HUES6 (cell line): Measurements from ENCODE around the gene CEP55.

Experiments used
- H3K27ac ChIP-seq: 2 replicates; pipeline ENCODE4 v1.7.0; 2013; ENCODE audit warnings: low read depth, mild to moderate bottlenecking, low read length, inconsistent platforms
- H3K27me3 ChIP-seq: 2 replicates; pipeline ENCODE4 v1.6.1; 2013; ENCODE audit warnings: low read length; ENCODE audit not compliant: control insufficient read depth, insufficient read depth
- H3K36me3 ChIP-seq: 2 replicates; pipeline ENCODE4 v1.6.1; 2013; ENCODE audit warnings: low read length; ENCODE audit not compliant: control insufficient read depth, insufficient read depth
- H3K4me1 ChIP-seq: 2 replicates; pipeline ENCODE4 v1.6.1; 2013; ENCODE audit warnings: low read length; ENCODE audit not compliant: control insufficient read depth, insufficient read depth
- H3K4me3 ChIP-seq: 2 replicates; pipeline ENCODE4 v1.5.1; 2013; ENCODE audit warnings: low read depth, low read length
- H3K9ac ChIP-seq: one replicate; pipeline ENCODE4 v1.6.1; 2013; ENCODE audit warnings: mild to moderate bottlenecking, low read length
- H3K9me3 ChIP-seq: 2 replicates; pipeline ENCODE4 v1.6.1; 2013; ENCODE audit warnings: low read depth, low read length; ENCODE audit not compliant: control insufficient read depth, insufficient read depth

The CEP55 gene

GRCh38 chr10:93496322-93497041 lies at the start of gene CEP55:
CEP55 (plus strand) TSS chr10:93496612; CDS start chr10:93500052, 3,440 bp downstream.
- Histone ChIP-seq H3K27me3 (peaks cover 4% of the 10 kb centered on the region; the same call in 1 of the 2 replicates), H3K4me1 (peaks cover 16% of the 10 kb centered on the region; the same call in 1 of the 2 replicates), H3K27ac (peak within 1 kb of the TSS; percentile 54; the same call in 1 of the 2 replicates), H3K36me3 (peaks cover 9% of the 10 kb centered on the region), H3K9me3 (no peaks in the 10 kb centered on the region), H3K4me3 (peak within 1 kb of the TSS; percentile 94), H3K9ac (peak within 1 kb of the TSS; percentile 86)

DNA sequence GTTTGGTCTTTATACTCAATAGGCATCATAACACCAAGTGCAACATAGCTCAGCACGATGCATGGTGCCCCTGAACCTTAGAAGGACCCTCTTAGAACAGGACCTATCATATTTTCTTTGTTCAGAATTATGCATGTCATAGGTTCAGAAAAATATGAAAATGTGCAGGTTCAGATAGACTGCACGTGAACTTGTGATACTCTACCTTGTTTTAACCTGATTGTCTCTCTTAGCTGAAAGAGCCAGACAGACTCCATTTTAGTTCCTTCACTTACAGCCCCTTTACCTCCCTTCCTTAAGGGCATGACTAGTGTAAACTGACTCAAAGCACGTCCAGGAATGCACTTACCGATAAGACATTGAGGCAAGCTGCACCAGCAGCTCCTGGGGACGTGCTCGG lies 49.4 kb upstream of the CEP55 start:
- Histone ChIP-seq H3K36me3 (no peaks in the 10 kb centered on the region), H3K4me1 (peaks cover 31% of the 10 kb centered on the region), H3K9me3 (no peaks in the 10 kb centered on the region)

DNA sequence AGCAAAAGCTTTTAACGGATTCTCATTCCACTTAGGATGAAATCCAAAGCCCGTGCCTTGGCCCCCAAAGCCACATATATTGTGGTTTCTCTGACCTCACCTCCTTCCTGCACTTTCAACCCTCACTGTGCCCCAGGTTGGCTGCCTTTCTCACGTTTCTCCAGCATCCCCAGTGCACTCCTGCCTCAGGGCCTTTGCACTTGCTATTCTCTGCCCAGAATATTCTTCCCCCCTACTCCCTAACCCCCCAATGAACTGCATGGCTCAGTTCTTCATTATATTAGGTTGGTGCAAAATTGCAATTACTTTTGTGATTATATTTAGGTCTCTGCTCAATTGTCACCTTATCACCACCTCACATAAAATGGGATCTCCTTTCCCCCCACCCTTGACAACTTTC lies 48.4 kb upstream of the CEP55 start:
- no peaks in the 10 kb centered on the region for H3K36me3 ChIP-seq
- peaks cover 25% of the 10 kb centered on the region for H3K4me1 ChIP-seq
- no peaks in the 10 kb centered on the region for H3K9me3 ChIP-seq
- no peak overlapping the region for H3K27ac ChIP-seq
- H3K4me3 ChIP-seq, result no peak overlapping the region
- no peaks in the 10 kb centered on the region for H3K27me3 ChIP-seq
- H3K9ac ChIP-seq, result no peak overlapping the region

More for the DNA sequence above, 49.4 kb upstream of the CEP55 start:
- Histone ChIP-seq H3K27ac (no peak overlapping the region), H3K27me3 (no peaks in the 10 kb centered on the region), H3K4me3 (no peak overlapping the region), H3K9ac (no peak overlapping the region)

- Histone ChIP-seq H3K27me3 (no peaks in the 10 kb centered on the region), H3K36me3 (no peaks in the 10 kb centered on the region), H3K9ac (no peak overlapping the region)
Observed at GRCh38 chr10:93451244-93451947, 45.0 kb upstream of the CEP55 start.

GRCh38 chr10:93452143-93452542 lies 44.3 kb upstream of the CEP55 start:
- Histone ChIP-seq H3K9ac (no peak overlapping the region), H3K36me3 (no peaks in the 10 kb centered on the region), H3K9me3 (no peaks in the 10 kb centered on the region), H3K4me3 (no peak overlapping the region), H3K4me1 (peaks cover under 1% of the 10 kb centered on the region; the same call in 1 of the 2 replicates), H3K27ac (no peak overlapping the region), H3K27me3 (no peaks in the 10 kb centered on the region)

More at GRCh38 chr10:93451244-93451947, 45.0 kb upstream of the CEP55 start:
- H3K9me3 ChIP-seq, result no peaks in the 10 kb centered on the region
- H3K27ac ChIP-seq, result no peak overlapping the region
- H3K4me3 ChIP-seq, result no peak overlapping the region
- H3K4me1 ChIP-seq, result peaks cover 8% of the 10 kb centered on the region

DNA sequence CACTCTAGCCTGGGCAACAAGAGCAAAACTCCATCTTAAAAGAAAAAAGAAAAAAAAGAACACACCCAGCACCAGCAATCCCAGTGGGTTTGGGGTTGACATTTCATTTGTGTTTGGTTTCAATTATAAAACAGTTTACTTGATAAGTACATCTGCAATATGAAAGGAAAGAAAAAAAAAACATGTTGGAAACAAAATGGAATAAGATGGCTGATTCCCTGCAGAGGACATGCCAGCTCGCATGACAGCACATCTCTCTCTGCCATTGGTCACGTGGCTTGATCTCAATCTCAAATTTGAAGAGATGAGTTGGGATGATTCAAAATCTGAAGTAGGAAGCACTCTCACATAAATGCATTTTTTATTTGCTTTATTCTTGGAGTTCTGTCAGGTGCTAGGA lies 42.3 kb upstream of the CEP55 start:
- Histone ChIP-seq H3K27ac (no peak overlapping the region), H3K4me1 (peaks cover 7% of the 10 kb centered on the region; the same call in 1 of the 2 replicates), H3K36me3 (no peaks in the 10 kb centered on the region), H3K4me3 (no peak overlapping the region), H3K27me3 (no peaks in the 10 kb centered on the region), H3K9me3 (no peaks in the 10 kb centered on the region), H3K9ac (no peak overlapping the region)

DNA sequence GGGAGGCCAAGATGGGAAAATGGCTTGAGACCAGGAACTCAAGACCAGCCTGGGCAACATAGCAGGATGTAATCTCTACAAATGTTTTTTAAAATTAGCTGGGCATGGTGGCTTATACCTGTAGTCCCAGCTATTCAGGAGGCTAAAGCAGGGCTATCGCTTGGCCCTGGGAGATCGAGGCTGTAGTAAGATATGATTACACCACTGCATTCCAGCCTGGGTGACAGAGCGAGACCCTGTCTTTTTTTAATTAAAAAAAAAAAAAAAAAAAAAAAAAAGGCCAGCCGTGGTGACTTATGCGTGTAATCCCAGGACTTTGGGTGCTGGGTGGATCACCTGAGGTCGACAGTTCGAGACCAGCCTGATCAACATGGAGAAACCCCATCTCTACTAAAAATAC lies 41.7 kb upstream of the CEP55 start:
- no peaks in the 10 kb centered on the region for H3K36me3 ChIP-seq
- no peaks in the 10 kb centered on the region for H3K27me3 ChIP-seq
- peaks cover 10% of the 10 kb centered on the region; the same call in 1 of the 2 replicates for H3K4me1 ChIP-seq
- no peak overlapping the region for H3K9ac ChIP-seq
- no peak overlapping the region for H3K27ac ChIP-seq
- H3K9me3 ChIP-seq, result no peaks in the 10 kb centered on the region
- H3K4me3 ChIP-seq, result no peak overlapping the region

DNA sequence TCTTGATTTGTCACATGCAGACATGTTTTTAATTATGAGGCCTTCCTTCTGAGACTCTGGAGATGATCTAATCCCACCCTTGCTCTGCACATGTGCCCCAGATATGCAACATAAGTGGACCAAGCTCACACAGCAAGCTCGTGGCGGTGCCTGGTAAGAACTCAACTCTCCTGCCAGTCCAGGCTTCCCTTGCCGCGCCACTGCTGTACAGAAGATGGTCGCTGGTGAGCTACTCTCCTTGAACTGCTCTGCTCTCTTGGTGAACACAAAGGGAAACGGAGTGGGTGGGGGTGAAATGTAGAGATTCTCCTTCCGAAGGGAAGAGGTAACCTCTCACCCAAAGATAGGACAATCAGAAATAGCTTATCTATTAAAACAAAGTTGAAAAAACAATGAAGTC lies 39.9 kb upstream of the CEP55 start:
- Histone ChIP-seq H3K27ac (no peak overlapping the region), H3K9me3 (no peaks in the 10 kb centered on the region), H3K27me3 (no peaks in the 10 kb centered on the region), H3K4me3 (no peak overlapping the region), H3K9ac (no peak overlapping the region), H3K36me3 (no peaks in the 10 kb centered on the region), H3K4me1 (peaks cover 10% of the 10 kb centered on the region; the same call in 1 of the 2 replicates)

DNA sequence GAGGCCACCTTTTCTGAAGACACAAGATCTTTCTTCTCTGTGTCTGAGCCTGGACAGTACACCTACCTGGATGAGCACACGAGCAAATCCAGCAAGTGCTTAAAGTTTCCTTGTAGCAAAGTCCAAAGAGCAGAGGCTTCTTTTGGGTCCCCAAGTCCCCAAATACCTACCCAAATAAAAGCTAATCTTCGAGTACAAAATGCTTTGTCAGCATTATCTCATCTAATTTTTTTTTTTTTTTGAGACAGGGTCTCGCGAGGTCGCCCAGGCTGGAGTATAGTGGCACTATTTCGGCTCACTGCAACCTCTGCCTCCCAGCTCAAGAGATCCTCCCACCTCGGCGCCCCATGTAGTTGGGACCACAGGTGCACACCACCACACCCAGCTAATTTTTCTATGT lies 38.9 kb upstream of the CEP55 start:
- no peaks in the 10 kb centered on the region for H3K36me3 ChIP-seq
- H3K27me3 ChIP-seq, result no peaks in the 10 kb centered on the region
- no peak overlapping the region for H3K27ac ChIP-seq
- H3K4me1 ChIP-seq, result peaks cover 10% of the 10 kb centered on the region; the same call in 1 of the 2 replicates
- no peaks in the 10 kb centered on the region for H3K9me3 ChIP-seq
- no peak overlapping the region for H3K9ac ChIP-seq
- no peak overlapping the region for H3K4me3 ChIP-seq

- Histone ChIP-seq H3K4me1 (peaks cover 10% of the 10 kb centered on the region; the same call in 1 of the 2 replicates), H3K27me3 (no peaks in the 10 kb centered on the region), H3K9me3 (no peaks in the 10 kb centered on the region), H3K36me3 (no peaks in the 10 kb centered on the region), H3K9ac (peak overlapping the region; percentile 27), H3K27ac (peak overlapping the region; percentile 7; the same call in 1 of the 2 replicates), H3K4me3 (no peak overlapping the region)
Observed at GRCh38 chr10:93458821-93459257, 37.6 kb upstream of the CEP55 start.

DNA sequence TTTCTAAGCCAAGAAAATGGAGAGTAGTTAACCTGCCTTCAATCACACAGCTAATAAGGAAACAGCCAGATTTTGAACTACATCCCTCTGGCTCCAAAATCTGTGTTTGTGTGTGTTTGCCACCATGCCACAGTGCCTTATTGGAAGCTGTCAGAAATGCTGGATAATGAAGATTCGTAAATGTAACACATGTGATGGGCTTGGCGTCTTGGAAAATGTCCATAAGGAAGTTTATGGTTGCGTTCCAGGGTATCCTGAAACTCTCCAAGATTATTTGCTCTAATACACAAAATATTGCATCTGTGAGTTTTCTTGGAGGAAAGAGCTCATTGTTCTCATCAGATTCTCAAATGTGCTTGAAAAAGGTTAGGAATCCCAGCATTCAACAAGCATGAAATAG lies 36.9 kb upstream of the CEP55 start:
- no peaks in the 10 kb centered on the region for H3K27me3 ChIP-seq
- H3K4me1 ChIP-seq, result peaks cover 10% of the 10 kb centered on the region; the same call in 1 of the 2 replicates
- H3K9me3 ChIP-seq, result no peaks in the 10 kb centered on the region
- H3K4me3 ChIP-seq, result no peak overlapping the region
- H3K36me3 ChIP-seq, result no peaks in the 10 kb centered on the region
- peak overlapping the region; percentile 27 for H3K9ac ChIP-seq
- H3K27ac ChIP-seq, result peak overlapping the region; percentile 7; the same call in 1 of the 2 replicates
